Head of caudate nucleus (tissue), 42 donors: ENCODE data around the gene PALLD.
A peak's percentile ranks its signal among the peaks of the same experiment; 100 is the strongest.

Experiments
- DNase-seq, 42 donors: peaks; one replicate each; pipeline versions ENCODE4 v3.0.0 to v3.0.0-alpha.2; 2020 to 2021; ENCODE audit warnings: mixed read lengths in 7 of 42
- intact Hi-C: fragments of 100-400 bp; cut with DNase I; formaldehyde crosslinking; loops from one replicate; pipeline ENCODE4 v1.15.0; 2022

PALLD gene

GRCh38 chr4:168857546-168858314 lies 360.9 kb downstream of the PALLD start:
- intact Hi-C loops = no loop called here
- no peak for DNase-seq

- intact Hi-C loops = no loop called here
Observed at GRCh38 chr4:168859100-168859499, 362.2 kb downstream of the PALLD start.

GRCh38 chr4:168859888-168860694 lies 363.2 kb downstream of the PALLD start:
- intact Hi-C loops = no loop called here
- DNase-seq = no peak

More at GRCh38 chr4:168859100-168859499, 362.2 kb downstream of the PALLD start:
- no peak for DNase-seq

GRCh38 chr4:168860827-168861226 lies 364.0 kb downstream of the PALLD start:
- DNase-seq = no peak
- intact Hi-C loops = no loop called here

GRCh38 chr4:168863719-168864647 lies 367.1 kb downstream of the PALLD start:
- intact Hi-C loops = no loop called here
- DNase-seq = no peak

GRCh38 chr4:168864821-168865541 lies 368.1 kb downstream of the PALLD start:
- intact Hi-C loops = no loop called here
- no peak for DNase-seq

GRCh38 chr4:168865854-168866253 lies 369.0 kb downstream of the PALLD start:
- no peak for DNase-seq
- intact Hi-C loops = no loop called here

- no peak for DNase-seq
- intact Hi-C loops = no loop called here
Observed at GRCh38 chr4:168866635-168867034, 369.8 kb downstream of the PALLD start.

GRCh38 chr4:168867128-168867527 lies 370.3 kb downstream of the PALLD start:
- intact Hi-C loops = no loop called here
- DNase-seq = no peak

GRCh38 chr4:168868044-168868781 lies 371.4 kb downstream of the PALLD start:
- DNase-seq = peak in 7 of 42 donors; percentile 19 to 58 (median 35)
- intact Hi-C loops = no loop called here

GRCh38 chr4:168868802-168869201 lies 371.9 kb downstream of the PALLD start:
- no peak for DNase-seq
- intact Hi-C loops = no loop called here

GRCh38 chr4:168870004-168870403 lies 373.2 kb downstream of the PALLD start:
- DNase-seq = no peak
- intact Hi-C loops = no loop called here

GRCh38 chr4:168871632-168872031 lies 374.8 kb downstream of the PALLD start:
- intact Hi-C loops = no loop called here
- DNase-seq = no peak

GRCh38 chr4:168874083-168874482 lies 377.2 kb downstream of the PALLD start:
- DNase-seq = no peak
- intact Hi-C loops = no loop called here

GRCh38 chr4:168876106-168876505 lies 379.3 kb downstream of the PALLD start:
- intact Hi-C loops = no loop called here
- DNase-seq = no peak

GRCh38 chr4:168877511-168878491 lies 380.9 kb downstream of the PALLD start:
- intact Hi-C loops = no loop called here
- DNase-seq = peak in 19 of 42 donors; percentile 5 to 56 (median 26)

GRCh38 chr4:168878623-168879022 lies 381.8 kb downstream of the PALLD start:
- intact Hi-C loops = no loop called here

More at GRCh38 chr4:168878623-168879022, 381.8 kb downstream of the PALLD start:
- no peak for DNase-seq
